DMS153 (cell line): ENCODE data around the gene CLEC5A.
"Not testable (repeated sequence)": the region's sequence is repeated elsewhere in the genome, so short reads cannot be mapped to it uniquely, and the experiment has no call there.

Experiments
- DNase-seq: peaks from one replicate; lab custom pipeline; 2025; lab: John Stamatoyannopoulos, UW

CLEC5A gene

GRCh38 chr7:141949021-141949420 is 2.2 kb upstream of the CLEC5A start:
- no peak for DNase-seq

GRCh38 chr7:141945356-141945755 is 1.4 kb downstream of the CLEC5A start:
- no peak for DNase-seq

- no peak for DNase-seq
Observed at GRCh38 chr7:141944811-141945210, 2.0 kb downstream of the CLEC5A start.

- no peak for DNase-seq
Observed at GRCh38 chr7:141943846-141944245, 2.9 kb downstream of the CLEC5A start.

GRCh38 chr7:141941075-141941474 is 5.7 kb downstream of the CLEC5A start:
- DNase-seq: no peak

- no peak for DNase-seq
Observed at GRCh38 chr7:141930211-141930610, 16.6 kb downstream of the CLEC5A start.

GRCh38 chr7:141928845-141929195 is 18.0 kb downstream of the CLEC5A start:
- no peak for DNase-seq

- DNase-seq: no peak
Observed at GRCh38 chr7:141928146-141928844, 18.5 kb downstream of the CLEC5A start.

GRCh38 chr7:141920281-141920680 is 26.5 kb downstream of the CLEC5A start:
- DNase-seq: no peak

GRCh38 chr7:141916099-141916498 is 30.7 kb downstream of the CLEC5A start, which contains the start of gene OR9A4:
OR9A4 (plus strand) TSS chr7:141916399; CDS start chr7:141918876, 2,477 bp downstream.
- no peak for DNase-seq

GRCh38 chr7:141915565-141915964 is 31.2 kb downstream of the CLEC5A start:
- peak; percentile 24 for DNase-seq

- no peak for DNase-seq
Observed at GRCh38 chr7:141911391-141911790, 35.4 kb downstream of the CLEC5A start.

GRCh38 chr7:141906285-141906684 is 40.5 kb downstream of the CLEC5A start:
- no peak for DNase-seq

GRCh38 chr7:141899366-141899765 is 47.4 kb downstream of the CLEC5A start:
- not testable (repeated sequence) for DNase-seq

GRCh38 chr7:141891336-141891735 is 55.4 kb downstream of the CLEC5A start:
- no peak for DNase-seq

GRCh38 chr7:141889321-141889720 is 57.5 kb downstream of the CLEC5A start:
- DNase-seq: no peak

GRCh38 chr7:141884539-141885225 is 62.1 kb downstream of the CLEC5A start:
- no peak for DNase-seq

- DNase-seq: no peak
Observed at GRCh38 chr7:141880960-141881359, 65.8 kb downstream of the CLEC5A start.

GRCh38 chr7:141877365-141877764 is 69.4 kb downstream of the CLEC5A start:
- DNase-seq: no peak
